Activated CD8-positive, alpha-beta memory T cell treated with anti-CD3 and anti-CD28 coated beads, Interleukin-2, amount 50 U/mL, for 24 hours (primary cell): ENCODE results near the gene SRSF5.

ENCODE experiments used
- DNase-seq: peaks from one replicate; pipeline ENCODE4 v3.0.0-alpha.2; 2020; ENCODE audit errors: extremely low read depth

Gene SRSF5

DNA sequence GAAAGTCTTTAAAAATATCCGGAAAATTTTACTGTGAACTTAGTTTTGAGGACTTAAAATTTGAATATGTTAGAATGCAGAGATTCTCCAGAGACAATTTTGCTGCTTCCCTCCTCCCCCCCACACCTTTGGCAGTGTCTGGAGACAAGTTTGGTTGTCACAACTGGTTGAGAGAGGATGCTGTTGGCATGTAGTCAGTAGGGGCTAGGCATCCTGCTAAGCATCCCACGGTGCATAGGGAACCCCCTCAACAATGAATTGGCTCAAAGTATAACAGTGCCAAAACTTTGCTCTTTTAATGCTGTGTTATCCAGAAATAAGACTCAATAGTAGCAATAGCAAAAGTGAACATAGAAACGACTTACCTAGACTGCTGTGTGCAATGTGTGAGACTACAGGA lies 3.6 kb downstream of the SRSF5 start:
- DNase-seq, result no peak

DNA sequence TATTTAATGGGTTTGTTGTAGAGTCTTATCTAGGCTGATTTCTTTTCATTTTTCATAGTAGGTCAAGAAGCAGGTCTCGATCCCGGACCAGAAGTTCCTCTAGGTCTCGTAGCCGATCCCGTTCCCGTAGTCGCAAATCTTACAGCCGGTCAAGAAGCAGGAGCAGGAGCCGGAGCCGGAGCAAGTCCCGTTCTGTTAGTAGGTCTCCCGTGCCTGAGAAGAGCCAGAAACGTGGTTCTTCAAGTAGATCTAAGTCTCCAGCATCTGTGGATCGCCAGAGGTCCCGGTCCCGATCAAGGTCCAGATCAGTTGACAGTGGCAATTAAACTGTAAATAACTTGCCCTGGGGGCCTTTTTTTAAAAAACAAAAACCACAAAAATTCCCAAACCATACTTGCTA lies 4.2 kb downstream of the SRSF5 start:
- no peak for DNase-seq

GRCh38 chr14:69772082-69773017 lies 5.4 kb downstream of the SRSF5 start:
- DNase-seq, result no peak

- DNase-seq, result no peak
Measured at GRCh38 chr14:69773571-69774276, 6.8 kb downstream of the SRSF5 start.

DNA sequence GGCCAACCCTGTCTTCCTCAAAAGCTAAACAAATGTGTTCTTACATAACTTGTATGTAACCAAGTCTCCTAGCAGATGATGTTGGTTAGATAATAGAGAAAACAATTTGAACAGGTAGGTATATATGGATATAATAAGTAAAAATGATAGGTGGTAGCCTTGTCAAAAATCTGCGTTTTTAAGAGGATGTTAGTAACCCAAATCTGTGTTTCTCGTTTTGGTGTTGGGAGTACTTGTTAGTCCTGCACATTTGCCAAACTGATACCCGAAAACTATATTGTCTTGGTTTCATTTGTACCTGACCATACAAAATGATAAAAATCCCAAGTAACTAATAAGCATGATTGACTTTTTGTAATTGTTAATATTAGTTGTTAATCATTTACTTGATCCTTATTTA lies 8.1 kb downstream of the SRSF5 start:
- DNase-seq, result no peak

GRCh38 chr14:69776875-69777453 lies 10.0 kb downstream of the SRSF5 start:
- DNase-seq, result no peak

GRCh38 chr14:69779088-69779487 lies 12.1 kb downstream of the SRSF5 start:
- DNase-seq, result no peak

- DNase-seq, result no peak
Measured at GRCh38 chr14:69780092-69780491, 13.2 kb downstream of the SRSF5 start.

- no peak for DNase-seq
Measured at GRCh38 chr14:69780952-69781351, 14.0 kb downstream of the SRSF5 start.

- DNase-seq, result no peak
Measured at GRCh38 chr14:69784942-69785341, 18.0 kb downstream of the SRSF5 start.

DNA sequence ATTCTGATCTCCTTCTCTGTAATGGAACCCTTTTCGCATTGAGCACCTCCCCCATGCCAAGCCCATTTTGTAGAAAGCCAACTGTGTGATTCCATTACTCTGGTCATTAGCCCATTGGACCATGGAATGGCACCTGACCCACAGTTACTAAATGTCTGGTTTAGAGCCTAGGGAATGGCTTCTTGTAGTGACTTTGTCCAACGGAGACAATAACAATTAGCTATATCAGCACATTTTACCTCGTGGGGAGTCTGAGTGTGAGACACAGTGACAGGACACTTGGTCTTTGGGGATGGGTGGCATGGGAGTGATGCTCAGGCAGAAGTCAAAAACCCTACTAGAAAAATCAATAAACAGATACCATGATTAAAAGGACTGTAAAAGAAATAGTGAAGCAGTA lies 19.7 kb downstream of the SRSF5 start:
- DNase-seq, result no peak

DNA sequence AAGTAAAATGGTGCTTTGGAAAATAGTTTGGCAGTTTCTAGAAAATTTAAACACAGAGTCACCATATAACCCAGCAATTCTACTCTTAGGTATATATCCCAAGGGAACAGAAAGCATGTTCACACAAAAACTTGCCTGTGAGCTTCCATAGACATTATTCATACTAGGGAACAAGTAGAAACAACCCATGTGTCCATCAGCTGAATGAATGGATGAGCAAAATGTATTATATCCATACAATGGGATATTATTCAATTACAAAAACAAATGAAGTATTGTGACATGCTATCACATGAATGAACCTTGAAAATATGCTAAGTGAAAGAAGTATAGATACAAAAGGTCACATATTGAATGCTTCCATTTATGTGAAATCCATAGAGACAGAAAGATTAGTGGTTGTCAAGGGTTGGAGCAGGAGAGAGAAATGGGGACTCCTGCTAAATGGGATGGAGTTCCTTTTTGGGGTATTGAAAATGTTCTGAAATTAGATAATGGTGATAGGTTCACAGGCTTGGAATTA lies 22.2 kb downstream of the SRSF5 start:
- no peak for DNase-seq

DNA sequence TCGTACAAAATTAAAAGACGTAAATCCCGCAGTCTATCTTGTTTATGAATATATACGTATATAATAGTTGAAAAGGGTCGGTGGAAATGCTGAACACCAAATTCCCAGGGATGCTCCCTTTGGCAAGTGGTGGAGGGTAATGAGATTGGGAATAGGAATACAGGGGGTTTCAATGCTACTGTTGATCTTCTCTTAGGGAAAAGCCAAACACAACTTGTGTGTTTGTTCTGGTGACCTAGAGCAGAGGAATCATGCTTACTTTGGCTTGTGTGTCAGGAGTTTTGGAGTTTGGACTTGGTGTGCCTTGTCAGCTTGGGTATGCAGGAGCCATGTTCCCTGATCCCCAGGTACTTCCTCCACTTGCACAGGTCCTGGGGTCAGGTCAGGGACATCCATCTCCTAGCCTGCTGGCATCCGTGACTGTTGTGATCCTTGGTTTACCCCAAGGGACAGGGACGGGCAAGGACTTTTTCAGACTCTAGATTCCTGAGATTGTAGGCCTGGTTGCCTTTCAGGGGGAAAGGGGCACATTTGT lies 26.0 kb downstream of the SRSF5 start:
- no peak for DNase-seq

GRCh38 chr14:69794791-69795190 lies 27.8 kb downstream of the SRSF5 start:
- no peak for DNase-seq

DNA sequence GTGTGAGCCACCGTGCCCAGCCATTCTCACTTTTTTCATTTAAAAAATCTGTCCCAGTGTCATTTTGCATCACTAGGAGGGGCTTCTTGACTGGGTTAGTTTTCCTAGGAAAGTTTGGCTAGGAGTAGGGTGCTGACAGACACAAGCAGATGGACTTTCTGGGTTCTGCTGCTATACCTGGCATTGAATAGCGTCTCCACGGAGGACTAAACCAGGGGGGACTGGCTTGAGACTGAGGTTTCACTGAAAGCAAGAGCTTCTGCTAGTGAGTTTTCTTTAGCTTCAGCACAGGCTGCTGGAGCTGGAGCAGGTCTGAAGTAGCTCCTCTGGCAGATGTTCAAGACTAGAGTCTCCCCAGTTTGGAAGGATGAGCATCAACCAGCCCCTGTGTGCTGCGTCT lies 28.7 kb downstream of the SRSF5 start:
- no peak for DNase-seq

DNA sequence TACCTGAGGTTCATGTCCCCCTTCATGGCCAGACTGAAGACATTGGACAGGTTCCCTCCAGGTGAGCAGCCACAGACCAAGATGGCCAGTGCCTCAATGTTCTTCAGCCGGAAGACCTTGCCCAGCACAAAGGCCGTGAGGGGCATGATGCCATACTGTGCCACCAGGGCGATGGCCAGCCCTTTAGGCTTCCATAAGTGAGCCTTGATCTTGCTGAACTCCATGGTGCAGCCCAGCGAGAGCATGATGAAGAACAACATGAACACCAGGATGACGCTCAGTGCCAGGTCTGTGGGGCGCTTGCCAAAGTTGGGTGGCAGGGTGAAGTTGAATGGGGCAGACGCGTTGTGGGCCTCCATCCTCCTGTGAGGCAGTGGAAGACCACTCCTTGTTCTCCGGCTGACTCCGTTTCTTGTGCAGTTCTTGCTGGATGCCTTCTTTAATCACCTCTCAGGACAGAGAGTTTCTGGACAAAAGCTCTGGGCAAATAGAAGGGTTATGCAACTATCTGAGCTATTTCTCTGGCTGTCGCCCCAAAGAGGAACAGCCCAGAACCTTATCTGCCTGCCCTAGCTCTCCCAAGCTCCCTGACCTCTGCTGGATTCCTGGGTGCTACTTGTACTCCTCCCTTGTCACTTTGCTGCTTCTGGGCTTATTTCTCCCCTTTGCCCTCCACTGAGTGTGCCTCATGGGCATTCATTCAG lies 30.0 kb downstream of the SRSF5 start, which contains the start of gene SLC10A1:
SLC10A1 (minus strand) TSS at position 445 of the 704 bp plus-strand sequence; CDS start at position 359, 86 bp downstream.
- DNase-seq, result no peak

GRCh38 chr14:69797573-69798338 lies 30.8 kb downstream of the SRSF5 start:
- no peak for DNase-seq

- no peak for DNase-seq
Measured at GRCh38 chr14:69798339-69798735, 31.4 kb downstream of the SRSF5 start.

GRCh38 chr14:69803753-69804152 lies 36.8 kb downstream of the SRSF5 start:
- DNase-seq, result no peak

- DNase-seq, result no peak
Measured at GRCh38 chr14:69804902-69805301, 38.0 kb downstream of the SRSF5 start.

GRCh38 chr14:69807192-69807591 lies 40.2 kb downstream of the SRSF5 start:
- DNase-seq, result no peak
